HEK293 (cell line): ENCODE results near the gene CACHD1.

Source experiments
- CTCF ChIA-PET: fragments of 350-600 bp; formaldehyde crosslinking; extraction: SDS; loops from one replicate; lab custom pipeline; 2021; ENCODE audit warnings: antibody characterized with exemption; lab: Yijun Ruan, JAX
- POLR2A ChIA-PET: fragments of 300-600 bp; formaldehyde crosslinking; extraction: SDS; loops from one replicate; lab custom pipeline; 2020; ENCODE audit warnings: antibody characterized with exemption, inconsistent platforms; lab: Yijun Ruan, JAX
- H3K27ac ChIP-seq: fragments of 200-500 bp; sonication (Bioruptor generic); 2 replicates; pipeline ENCODE4 v1.5.1; 2014; ENCODE audit warnings: low read depth, low read length, control low read depth, inconsistent platforms; ENCODE audit errors: extremely low read depth
- H3K36me3 ChIP-seq, 2 experiments: fragments of 200-500 bp in 1 of 2; sonication (Bioruptor generic) in 1 of 2; 1 replicate in 1 of 2; 2 replicates in 1 of 2; pipeline ENCODE4 v1.5.1; 2014 to 2017; ENCODE audit warnings: inconsistent platforms in 2 of 2, low read length in 2 of 2; ENCODE audit not compliant: control insufficient read depth in 2 of 2, insufficient read depth in 1 of 2
- H3K4me1 ChIP-seq: fragments of 200-500 bp; sonication (Bioruptor generic); 2 replicates; pipeline ENCODE4 v1.5.1; 2014; ENCODE audit warnings: mild to moderate bottlenecking, low read length, inconsistent platforms; ENCODE audit not compliant: control insufficient read depth, insufficient read depth
- H3K4me3 ChIP-seq: 2 replicates; pipeline ENCODE4 v1.5.1; 2011; ENCODE audit warnings: low read depth, mild to moderate bottlenecking, control low read depth, low read length, moderate library complexity
- H3K9me3 ChIP-seq: fragments of 200-500 bp; sonication (Bioruptor generic); 2 replicates; pipeline ENCODE4 v1.5.1; 2014; ENCODE audit warnings: low read depth, low read length, inconsistent platforms; ENCODE audit not compliant: control insufficient read depth, insufficient read depth
- HOXC10 ChIP-seq: sonication (generic); formaldehyde crosslinking; IDR thresholded peaks from 2 replicates; pipeline ENCODE4 v1.8.1; 2023; ENCODE audit warnings: mild to moderate bottlenecking, missing genetic modification reagents
- PATZ1 ChIP-seq: fragments of 450-650 bp; formaldehyde crosslinking; IDR thresholded peaks from 2 replicates; pipeline ENCODE4 v1.5.1; 2016; ENCODE audit warnings: missing biosample characterization, missing genetic modification characterization
- PRDM10 ChIP-seq: fragments of 450-650 bp; formaldehyde crosslinking; IDR thresholded peaks from 2 replicates; pipeline ENCODE4 v1.5.1; 2016; ENCODE audit warnings: missing biosample characterization, missing genetic modification characterization
- PRDM6 ChIP-seq: fragments of 450-650 bp; formaldehyde crosslinking; IDR thresholded peaks from 2 replicates; pipeline ENCODE4 v1.5.1; 2017; ENCODE audit warnings: missing biosample characterization, missing genetic modification characterization
- YY2 ChIP-seq: fragments of 450-650 bp; formaldehyde crosslinking; IDR thresholded peaks from 2 replicates; pipeline ENCODE4 v1.5.1; 2016; ENCODE audit warnings: missing biosample characterization, missing genetic modification characterization
- ZBTB17 ChIP-seq: fragments of 450-650 bp; formaldehyde crosslinking; IDR thresholded peaks from 2 replicates; pipeline ENCODE4 v1.5.1; 2016; ENCODE audit warnings: missing biosample characterization, missing genetic modification characterization
- ZBTB44 ChIP-seq: fragments of 450-650 bp; IDR thresholded peaks from 2 replicates; pipeline ENCODE4 v1.5.1; 2018; ENCODE audit warnings: missing biosample characterization, mild to moderate bottlenecking, missing genetic modification characterization
- ZFP69B ChIP-seq: fragments of 450-650 bp; formaldehyde crosslinking; IDR thresholded peaks from 2 replicates; pipeline ENCODE4 v1.5.1; 2016; ENCODE audit warnings: missing biosample characterization, missing genetic modification characterization
- ZNF146 ChIP-seq: fragments of 450-650 bp; formaldehyde crosslinking; IDR thresholded peaks from 2 replicates; pipeline ENCODE4 v1.5.1; 2016; ENCODE audit warnings: missing biosample characterization, missing genetic modification characterization
- ZNF148 ChIP-seq: fragments of 450-650 bp; formaldehyde crosslinking; IDR thresholded peaks from 2 replicates; pipeline ENCODE4 v1.5.0; 2017; ENCODE audit warnings: missing biosample characterization, missing genetic modification characterization, borderline replicate concordance
- ZNF18 ChIP-seq: fragments of 450-650 bp; formaldehyde crosslinking; IDR thresholded peaks from 2 replicates; pipeline ENCODE4 v1.5.1; 2016; ENCODE audit warnings: missing biosample characterization, missing genetic modification characterization
- ZNF354C ChIP-seq: fragments of 450-650 bp; formaldehyde crosslinking; IDR thresholded peaks from 2 replicates; pipeline ENCODE4 v1.5.1; 2016; ENCODE audit warnings: missing biosample characterization, missing genetic modification characterization, low read depth, borderline replicate concordance
- ZNF366 ChIP-seq: fragments of 450-650 bp; formaldehyde crosslinking; conservative IDR thresholded peaks from 2 replicates; pipeline ENCODE4 v1.5.1; 2016; ENCODE audit warnings: missing biosample characterization, missing genetic modification characterization
- ZNF600 ChIP-seq: fragments of 450-650 bp; formaldehyde crosslinking; IDR thresholded peaks from 2 replicates; pipeline ENCODE4 v1.5.1; 2016; ENCODE audit warnings: missing biosample characterization, missing genetic modification characterization
- ZNF626 ChIP-seq: fragments of 450-650 bp; sonication (Bioruptor Pico); formaldehyde crosslinking; IDR thresholded peaks from 2 replicates; pipeline ENCODE4 v1.5.1; 2018; ENCODE audit warnings: missing biosample characterization, missing genetic modification characterization, inconsistent platforms
- ZNF629 ChIP-seq: fragments of 450-650 bp; formaldehyde crosslinking; IDR thresholded peaks from 2 replicates; pipeline ENCODE4 v1.5.1; 2017; ENCODE audit warnings: missing biosample characterization, missing genetic modification characterization
- ZNF692 ChIP-seq: fragments of 450-650 bp; formaldehyde crosslinking; IDR thresholded peaks from 2 replicates; pipeline ENCODE4 v1.5.1; 2016; ENCODE audit warnings: missing biosample characterization, missing genetic modification characterization
- ZSCAN30 ChIP-seq: fragments of 450-650 bp; IDR thresholded peaks from 2 replicates; pipeline ENCODE4 v1.5.1; 2018; ENCODE audit warnings: missing biosample characterization, mild to moderate bottlenecking, missing genetic modification characterization, moderate library complexity

CACHD1 gene

GRCh38 chr1:64539781-64540218, 69.9 kb downstream of the CACHD1 start (continued):
- TF ChIP-seq ZFP69B (no peak), ZNF366 (peak; percentile 59; the same call in 1 of the 2 replicates), ZNF148 (no peak), ZNF354C (tag by site-specific recombination) (no peak), ZNF626 (tag by site-specific recombination) (no peak), PRDM6 (tag by site-specific recombination) (peak; percentile 34), ZNF600 (tag by site-specific recombination) (peak; percentile 92), ZNF146 (tag by site-specific recombination) (no peak), ZSCAN30 (tag by site-specific recombination) (0 out of 2 replicates have a peak, but pooled peaks have one; percentile 27), ZNF692 (0 out of 2 replicates have a peak, but pooled peaks have one; percentile 19), ZBTB44 (tag by site-specific recombination) (0 out of 2 replicates have a peak, but pooled peaks have one; percentile 14)
- TF ChIP-seq, all 188 proteins: peak for 17

- no peak overlapping the region for H3K4me3 ChIP-seq
- peak overlapping the region; percentile 47; the same call in 1 of the 2 replicates for H3K27ac ChIP-seq
- H3K9me3 ChIP-seq: no peaks in the 10 kb centered on the region
- peaks cover 59% of the 10 kb centered on the region for H3K4me1 ChIP-seq
- ChIA-PET POLR2A (no interaction called here), CTCF (no interaction called here)
- H3K36me3 ChIP-seq: no peaks in the 10 kb centered on the region
- TF ChIP-seq ZNF629 (tag by site-specific recombination) (no peak), ZNF18 (tag by site-specific recombination) (0 out of 2 replicates have a peak, but pooled peaks have one; percentile 1), HOXC10 (CRISPR knock-in tag) (no peak), PRDM6 (tag by site-specific recombination) (peak; percentile 92), YY2 (tag by site-specific recombination) (no peak), PATZ1 (tag by site-specific recombination) (peak; percentile 29; the same call in 1 of the 2 replicates), PRDM10 (peak; percentile 81), ZBTB17 (tag by site-specific recombination) (peak; percentile 77)
Measured at GRCh38 chr1:64540265-64540791, 70.4 kb downstream of the CACHD1 start.
